OCI-LY7 (cell line): ENCODE results near the gene TET3. TPM values are rescaled to one million over a fixed set of nuclear protein-coding genes. Genes with fewer than 3 reads are reported as not detected.

ENCODE experiments used
- BruUV-seq: library from RNA; stranded (reverse); fragments of 400-500 nt; replicated peaks from 2 replicates; lab custom pipeline; 2021; lab: Mats Ljungman, UMichigan
- CTCF ChIA-PET: fragments of 300-600 bp; sonication (Branson Sonifier 250); formaldehyde crosslinking; loops from one replicate; lab custom pipeline; 2022; ENCODE audit warnings: antibody characterized with exemption; ENCODE audit not compliant: unreplicated experiment; lab: Charles Lee
- POLR2A ChIA-PET: fragments of 300-600 bp; sonication (Branson Sonifier 250); formaldehyde crosslinking; loops from one replicate; lab custom pipeline; 2022; ENCODE audit warnings: antibody characterized with exemption; lab: Charles Lee
- DNase-seq: peaks from one replicate; pipeline ENCODE4 v3.0.0-alpha.2; 2015; ENCODE audit warnings: low spot score
- H2AFZ ChIP-seq: fragments of 200-600 bp; sonication (generic), shearing (Covaris generic); 2 replicates; pipeline ENCODE4 v1.6.1; 2014; ENCODE audit warnings: mild to moderate bottlenecking, antibody characterized with exemption, low read length, moderate library complexity
- H3K27ac ChIP-seq: fragments of 200-600 bp; sonication (generic); 2 replicates; pipeline ENCODE4 v1.5.1; 2014; ENCODE audit warnings: mixed run types, low read depth, mild to moderate bottlenecking, moderate library complexity, low read length, inconsistent platforms; ENCODE audit not compliant: poor library complexity, severe bottlenecking
- H3K36me3 ChIP-seq: fragments of 200-600 bp; sonication (generic); 2 replicates; pipeline ENCODE4 v1.6.1; 2014; ENCODE audit warnings: mild to moderate bottlenecking, antibody characterized with exemption, low read length, moderate library complexity, mixed read lengths; ENCODE audit not compliant: insufficient read depth
- H3K4me1 ChIP-seq: fragments of 200-600 bp; sonication (generic); 2 replicates; pipeline ENCODE4 v1.5.1; 2014; ENCODE audit warnings: mild to moderate bottlenecking, low read length; ENCODE audit not compliant: insufficient read depth, poor library complexity, severe bottlenecking
- H3K4me2 ChIP-seq: fragments of 200-600 bp; sonication (generic); 2 replicates; pipeline ENCODE4 v1.6.1; 2014; ENCODE audit warnings: mild to moderate bottlenecking, low read length
- H3K4me3 ChIP-seq: fragments of 200-600 bp; sonication (generic); 2 replicates; pipeline ENCODE4 v1.5.1; 2014; ENCODE audit warnings: mild to moderate bottlenecking, low read depth, low read length; ENCODE audit not compliant: poor library complexity, severe bottlenecking
- H3K79me2 ChIP-seq: fragments of 200-600 bp; sonication (generic); 2 replicates; pipeline ENCODE4 v1.6.1; 2016; ENCODE audit warnings: low read depth, mild to moderate bottlenecking, low read length, moderate library complexity, mixed read lengths; ENCODE audit not compliant: insufficient read depth
- H3K9me2 ChIP-seq: fragments of 200-600 bp; sonication (generic); 2 replicates; pipeline ENCODE4 v1.6.1; 2016; ENCODE audit warnings: mild to moderate bottlenecking, low read length, mixed read lengths; ENCODE audit not compliant: insufficient read depth
- H3K9me3 ChIP-seq: fragments of 200-600 bp; sonication (generic); 2 replicates; pipeline ENCODE4 v1.6.1; 2014; ENCODE audit warnings: mild to moderate bottlenecking, mixed run types, low read length, mixed read lengths
- H4K20me1 ChIP-seq: fragments of 200-600 bp; sonication (generic); 2 replicates; pipeline ENCODE4 v1.6.1; 2014; ENCODE audit warnings: mild to moderate bottlenecking, antibody characterized with exemption, low read length, moderate library complexity, mixed read lengths; ENCODE audit not compliant: insufficient read depth
- EZH2phosphoT487 ChIP-seq: fragments of 200-600 bp; sonication (generic); IDR thresholded peaks from 2 replicates; pipeline ENCODE4 v1.6.1; 2018; ENCODE audit warnings: low read depth, borderline replicate concordance, mild to moderate bottlenecking, mixed run types, antibody characterized with exemption, low read length, moderate library complexity, mixed read lengths
- intact Hi-C: fragments of 100-400 bp; cut with micrococcal nuclease; formaldehyde crosslinking; loops from one replicate; pipeline ENCODE4 v1.10.0; 2022; ENCODE audit not compliant: unreplicated experiment
- total RNA-seq, 2 experiments: library from RNA; depleted of rRNA in 1 of 2; stranded (reverse); fragments of >200 nt in 1 of 2; shearing (Covaris generic) in 1 of 2; gene quantifications; 2 replicates each; pipeline ENCODE4 v1.2.3, GENCODE V29; 2014 to 2022
- TF ChIP-seq, protein P1 (sequence below): fragments of 200-600 bp; sonication (generic); conservative IDR thresholded peaks from 2 replicates; pipeline ENCODE4 v1.5.1; 2014; ENCODE audit warnings: mild to moderate bottlenecking, antibody characterized with exemption, low read length, moderate library complexity, mixed read lengths

TET3 gene
- total RNA-seq, 2 experiments from 2014 or later, result 14.7 to 25.2 TPM

DNA sequence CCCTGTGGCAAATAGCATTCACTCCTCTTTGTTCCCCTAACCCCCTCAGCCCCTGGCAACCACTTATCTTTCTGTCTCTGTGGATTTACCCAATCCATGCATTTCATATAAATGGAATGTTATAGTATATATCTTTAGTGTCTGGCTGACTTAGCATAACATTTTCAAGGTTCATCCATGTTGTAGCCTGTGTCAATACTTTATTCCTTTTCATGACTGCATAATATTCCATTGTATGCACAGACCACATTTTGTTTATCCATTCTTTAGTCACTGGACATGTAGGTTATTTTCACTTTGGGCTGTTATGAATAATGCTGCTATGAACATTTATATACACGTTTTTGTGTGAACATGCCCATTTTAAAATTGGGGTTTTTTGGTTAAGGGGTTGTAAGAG lies 42.8 kb downstream of the TET3 start:
- intact Hi-C loops, result no loop called here
- Histone ChIP-seq H2AFZ (no peak overlapping the region), H3K4me3 (no peak overlapping the region), H4K20me1 (peaks cover 22% of the 10 kb centered on the region; the same call in 1 of the 2 replicates), H3K9me3 (peaks cover 11% of the 10 kb centered on the region; the same call in 1 of the 2 replicates), H3K9me2 (no peaks in the 10 kb centered on the region), H3K27ac (no peak overlapping the region), H3K4me1 (peaks cover 24% of the 10 kb centered on the region), H3K4me2 (no peak overlapping the region), H3K79me2 (peaks cover 60% of the 10 kb centered on the region), H3K36me3 (peaks cover 14% of the 10 kb centered on the region)
- ChIA-PET POLR2A (interaction anchor here (1.2 kb wide), 1 partner anchor 9 kb away, joined by 5 read pairs; no protein-coding TSS in a partner anchor), CTCF (no interaction called here)
- TF ChIP-seq, protein P1, sequence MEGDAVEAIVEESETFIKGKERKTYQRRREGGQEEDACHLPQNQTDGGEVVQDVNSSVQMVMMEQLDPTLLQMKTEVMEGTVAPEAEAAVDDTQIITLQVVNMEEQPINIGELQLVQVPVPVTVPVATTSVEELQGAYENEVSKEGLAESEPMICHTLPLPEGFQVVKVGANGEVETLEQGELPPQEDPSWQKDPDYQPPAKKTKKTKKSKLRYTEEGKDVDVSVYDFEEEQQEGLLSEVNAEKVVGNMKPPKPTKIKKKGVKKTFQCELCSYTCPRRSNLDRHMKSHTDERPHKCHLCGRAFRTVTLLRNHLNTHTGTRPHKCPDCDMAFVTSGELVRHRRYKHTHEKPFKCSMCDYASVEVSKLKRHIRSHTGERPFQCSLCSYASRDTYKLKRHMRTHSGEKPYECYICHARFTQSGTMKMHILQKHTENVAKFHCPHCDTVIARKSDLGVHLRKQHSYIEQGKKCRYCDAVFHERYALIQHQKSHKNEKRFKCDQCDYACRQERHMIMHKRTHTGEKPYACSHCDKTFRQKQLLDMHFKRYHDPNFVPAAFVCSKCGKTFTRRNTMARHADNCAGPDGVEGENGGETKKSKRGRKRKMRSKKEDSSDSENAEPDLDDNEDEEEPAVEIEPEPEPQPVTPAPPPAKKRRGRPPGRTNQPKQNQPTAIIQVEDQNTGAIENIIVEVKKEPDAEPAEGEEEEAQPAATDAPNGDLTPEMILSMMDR, result no peak
- TF ChIP-seq EZH2phosphoT487, result no peak
- BruUV-seq, result no TSS peak
- no peak for DNase-seq

DNA sequence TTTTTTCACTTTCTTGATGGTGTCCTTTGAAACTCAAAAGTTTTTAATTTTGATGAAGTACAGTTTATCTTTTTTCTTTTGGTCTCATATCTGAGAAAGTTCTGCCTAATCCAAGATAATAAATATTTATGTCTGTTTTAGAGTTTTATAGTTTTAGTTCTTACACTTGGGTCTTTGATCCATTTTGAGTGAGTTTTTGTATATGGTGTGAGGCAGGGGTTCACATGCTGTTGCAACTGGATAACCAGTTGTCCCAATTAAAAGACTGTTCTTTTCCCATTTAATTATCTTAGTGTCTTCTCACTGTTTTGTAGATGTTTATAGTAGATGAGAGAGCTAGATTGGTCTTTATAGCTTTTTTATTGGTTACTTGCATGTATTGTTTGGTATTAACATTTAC lies 43.6 kb downstream of the TET3 start:
- Histone ChIP-seq H4K20me1 (peaks cover 22% of the 10 kb centered on the region; the same call in 1 of the 2 replicates), H3K9me2 (no peaks in the 10 kb centered on the region), H3K4me1 (peaks cover 32% of the 10 kb centered on the region), H3K4me2 (no peak overlapping the region), H3K9me3 (peaks cover 11% of the 10 kb centered on the region; the same call in 1 of the 2 replicates), H3K4me3 (no peak overlapping the region), H3K27ac (no peak overlapping the region), H2AFZ (no peak overlapping the region), H3K79me2 (peaks cover 59% of the 10 kb centered on the region), H3K36me3 (peaks cover 14% of the 10 kb centered on the region)
- TF ChIP-seq EZH2phosphoT487, result no peak
- TF ChIP-seq, protein P1, result no peak
- ChIA-PET CTCF (no interaction called here), POLR2A (interaction anchor here (0.6 to 1.5 kb wide), 3 partner anchors 13 to 148 kb away, joined by 3 to 4 read pairs (median 3); no protein-coding TSS in a partner anchor)
- DNase-seq, result no peak
- no TSS peak for BruUV-seq
- intact Hi-C loops, result no loop called here

DNA sequence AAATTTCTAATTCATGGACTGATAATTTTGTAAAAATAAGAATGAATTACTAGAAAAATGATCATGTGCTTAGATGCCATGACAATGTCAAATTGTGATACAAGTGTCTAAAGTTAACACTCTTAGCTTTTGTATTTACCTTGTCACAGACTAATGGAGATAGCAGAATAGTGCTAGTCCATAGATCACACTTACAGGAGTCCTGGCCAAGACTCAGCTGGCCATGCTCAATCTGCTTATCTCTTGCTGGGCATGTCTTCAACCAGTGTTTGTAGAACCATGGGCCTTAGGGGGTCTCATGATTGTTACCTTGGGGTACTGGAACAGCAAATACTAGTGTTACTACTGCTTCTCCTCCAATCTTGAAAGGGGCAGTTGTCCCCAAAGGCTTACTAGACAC lies 44.0 kb downstream of the TET3 start:
- H3K4me1 ChIP-seq, result peaks cover 35% of the 10 kb centered on the region
- H3K4me2 ChIP-seq, result no peak overlapping the region
- peaks cover 58% of the 10 kb centered on the region for H3K79me2 ChIP-seq
- POLR2A ChIA-PET, result interaction anchor here (0.6 to 1.5 kb wide), 4 partner anchors 12 to 148 kb away, joined by 3 to 4 read pairs (median 3); no protein-coding TSS in a partner anchor
- intact Hi-C loops, result no loop called here
- no peak for DNase-seq
- no peaks in the 10 kb centered on the region for H3K9me2 ChIP-seq
- no peak overlapping the region for H3K4me3 ChIP-seq
- no peak overlapping the region for H2AFZ ChIP-seq
- peaks cover 11% of the 10 kb centered on the region; the same call in 1 of the 2 replicates for H3K9me3 ChIP-seq
- CTCF ChIA-PET, result no interaction called here
- no peak for TF ChIP-seq EZH2phosphoT487
- TF ChIP-seq, protein P1, result no peak
- H3K27ac ChIP-seq, result no peak overlapping the region
- peaks cover 14% of the 10 kb centered on the region for H3K36me3 ChIP-seq
- H4K20me1 ChIP-seq, result peaks cover 22% of the 10 kb centered on the region; the same call in 1 of the 2 replicates
- BruUV-seq, result no TSS peak
